ENCODE measurements around the gene YBX1.
"Not testable (repeated sequence)": the region's sequence is repeated elsewhere in the genome, so short reads cannot be mapped to it uniquely, and the experiment has no call there.

Gene YBX1

DNA sequence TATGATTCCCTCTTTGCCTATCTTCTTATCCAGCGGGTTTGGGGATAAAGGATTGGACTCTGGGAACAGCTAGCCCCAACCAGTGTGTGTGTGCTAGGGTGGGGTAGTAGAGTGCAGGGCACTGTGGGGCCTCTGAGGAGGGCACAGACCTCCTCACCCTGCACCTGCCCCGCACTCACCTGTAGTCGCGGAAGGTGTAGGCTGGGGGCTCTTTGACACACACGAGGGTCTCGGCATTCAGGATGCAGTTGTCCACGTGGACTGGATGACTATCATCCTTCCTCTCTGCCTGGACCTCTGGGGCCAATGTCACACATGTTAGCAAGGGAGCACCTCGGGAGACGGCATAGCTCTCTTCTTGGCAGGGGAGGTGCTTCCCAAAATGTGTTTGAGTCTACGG, 65.8 kb downstream of the YBX1 start:
- Histone ChIP-seq H3K9ac (ENCODE audit: low read length) (no peak overlapping the region), H3K4me1 (ENCODE audit: control insufficient read depth, insufficient read depth, low read length) (peaks cover 3% of the 10 kb centered on the region), H3K27me3 (ENCODE audit: control insufficient read depth, insufficient read depth, low read length) (no peaks in the 10 kb centered on the region), H3K4me3 (ENCODE audit: low read length) (no peak overlapping the region), H3K9me3 (ENCODE audit: control insufficient read depth, low read length) (no peaks in the 10 kb centered on the region), H3K36me3 (ENCODE audit: control insufficient read depth, insufficient read depth, low read length) (no peaks in the 10 kb centered on the region)

DNA sequence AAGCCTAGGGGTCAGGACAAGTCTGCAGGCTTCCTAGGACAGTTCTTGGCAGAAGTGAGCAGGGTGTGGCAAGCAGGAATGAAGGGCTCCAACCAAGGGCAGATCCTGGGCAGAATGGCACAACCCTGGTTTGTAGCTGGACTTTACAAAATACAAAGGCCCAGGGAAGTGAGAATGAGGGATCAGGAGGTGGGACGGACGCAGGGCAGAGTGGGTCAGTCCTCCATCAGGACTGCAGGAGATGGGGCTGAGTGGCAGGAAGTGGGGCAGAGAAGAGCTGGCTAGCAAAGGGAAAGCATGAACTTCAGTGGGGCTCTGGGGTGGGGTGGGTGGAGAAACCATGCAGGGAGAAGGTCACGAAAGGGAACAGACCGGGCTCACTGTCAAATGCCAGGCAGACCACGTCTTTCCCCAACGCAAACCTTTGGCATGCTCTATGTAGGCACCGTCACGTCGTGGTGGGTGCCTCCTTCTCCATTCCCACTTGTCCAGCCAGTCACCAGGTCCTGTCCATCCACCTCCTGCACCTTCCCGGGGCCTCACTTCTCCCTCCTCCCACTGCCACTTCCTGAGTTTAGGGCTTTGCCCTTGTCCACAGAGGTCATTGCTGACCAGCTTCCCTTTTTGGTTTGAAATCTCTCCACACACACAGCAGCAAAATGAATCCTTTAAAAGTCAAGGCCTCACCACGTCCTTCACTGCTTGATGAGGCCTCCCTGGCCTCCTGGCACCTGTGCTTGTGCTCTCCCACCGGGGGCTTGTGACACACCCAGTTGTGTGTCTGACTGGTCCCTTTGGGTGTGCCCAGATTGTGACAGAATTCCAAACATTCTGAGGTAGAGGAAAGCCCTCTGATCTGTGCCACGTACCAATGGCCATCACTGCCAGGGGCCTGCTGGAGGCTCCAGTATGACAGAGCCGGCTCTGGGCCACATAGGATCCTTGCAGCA, 66.5 kb downstream of the YBX1 start:
- Histone ChIP-seq H3K36me3 (ENCODE audit: control insufficient read depth, insufficient read depth, low read length) (no peaks in the 10 kb centered on the region), H3K4me1 (ENCODE audit: control insufficient read depth, insufficient read depth, low read length) (peaks cover 7% of the 10 kb centered on the region), H3K9ac (ENCODE audit: low read length) (no peak overlapping the region), H3K9me3 (ENCODE audit: control insufficient read depth, low read length) (no peaks in the 10 kb centered on the region), H3K27me3 (ENCODE audit: control insufficient read depth, insufficient read depth, low read length) (no peaks in the 10 kb centered on the region), H3K4me3 (ENCODE audit: low read length) (no peak overlapping the region)

DNA sequence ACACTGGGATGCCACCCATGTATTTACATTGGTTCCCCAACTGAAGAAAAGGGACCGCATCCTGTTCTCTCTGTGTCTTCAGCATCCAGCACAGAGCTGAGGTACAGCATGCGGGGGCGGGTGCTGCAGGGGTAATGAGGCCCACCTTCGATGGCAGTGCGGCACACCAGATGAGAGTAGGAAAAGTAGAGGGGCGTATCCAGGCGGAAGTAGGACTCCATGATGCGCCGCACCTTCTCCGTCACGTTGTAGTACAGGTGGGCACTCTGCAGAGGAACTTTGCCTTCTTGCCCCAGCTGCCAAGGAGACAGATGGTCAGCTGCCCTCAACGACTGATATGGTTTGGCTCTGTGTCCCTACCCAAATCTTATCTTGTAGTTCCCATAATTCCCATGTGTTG, 67.8 kb downstream of the YBX1 start:
- Histone ChIP-seq H3K9ac (ENCODE audit: low read length) (no peak overlapping the region), H3K27me3 (ENCODE audit: control insufficient read depth, insufficient read depth, low read length) (no peaks in the 10 kb centered on the region), H3K4me1 (ENCODE audit: control insufficient read depth, insufficient read depth, low read length) (peaks cover 7% of the 10 kb centered on the region), H3K4me3 (ENCODE audit: low read length) (no peak overlapping the region), H3K9me3 (ENCODE audit: control insufficient read depth, low read length) (no peaks in the 10 kb centered on the region), H3K36me3 (ENCODE audit: control insufficient read depth, insufficient read depth, low read length) (no peaks in the 10 kb centered on the region)

DNA sequence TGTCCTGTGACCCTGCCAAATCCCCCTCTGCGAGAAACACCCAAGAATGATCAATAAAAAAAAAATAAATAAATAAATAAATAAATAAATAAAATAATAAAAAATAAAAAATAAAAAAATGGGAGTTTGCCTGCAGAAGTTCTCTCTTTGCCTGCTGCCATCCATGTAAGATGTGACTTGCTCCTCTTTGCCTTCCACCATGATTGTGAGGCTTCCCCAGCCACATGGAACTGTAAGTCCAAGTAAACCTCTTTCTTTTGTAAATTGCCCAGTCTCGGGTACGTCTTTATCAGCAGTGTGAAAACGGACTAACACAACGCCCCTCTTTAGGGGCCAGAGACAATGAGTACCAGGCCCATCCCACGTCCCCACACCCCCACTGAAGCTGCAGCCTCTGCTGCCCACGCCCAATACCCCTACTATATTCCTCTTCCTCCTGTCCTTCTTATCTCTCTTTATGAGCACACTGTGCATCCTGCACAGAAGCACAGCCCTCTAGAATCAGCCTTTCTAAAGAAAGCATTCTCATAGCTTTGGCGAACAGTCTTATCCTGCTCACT, 69.4 kb downstream of the YBX1 start:
- not testable (repeated sequence) for H3K9me3 ChIP-seq (ENCODE audit: control insufficient read depth, low read length); H3K36me3 ChIP-seq (ENCODE audit: control insufficient read depth, insufficient read depth, low read length); H3K4me3 ChIP-seq (ENCODE audit: low read length); H3K9ac ChIP-seq (ENCODE audit: low read length); H3K4me1 ChIP-seq (ENCODE audit: control insufficient read depth, insufficient read depth, low read length); H3K27me3 ChIP-seq (ENCODE audit: control insufficient read depth, insufficient read depth, low read length)

DNA sequence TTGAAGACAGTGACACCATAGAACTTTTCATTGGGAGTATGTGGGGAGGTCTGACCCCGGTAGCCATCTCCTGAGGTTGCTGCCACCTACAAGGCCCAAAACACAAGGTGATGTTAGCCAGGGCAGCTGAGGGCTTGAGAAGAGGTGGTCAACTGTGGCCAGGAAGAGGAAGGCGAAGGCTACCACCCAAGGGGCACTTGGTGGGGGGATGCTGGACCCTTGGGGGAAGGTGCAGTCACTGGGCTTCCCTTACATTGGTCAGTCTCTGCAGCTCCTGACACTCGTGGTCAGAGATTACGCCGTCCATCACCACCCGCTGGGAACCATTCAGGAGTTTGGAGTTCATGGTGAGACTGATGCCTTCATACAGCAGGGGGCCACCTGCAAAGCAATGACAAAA, 70.1 kb downstream of the YBX1 start:
- no peak overlapping the region for H3K4me3 ChIP-seq (ENCODE audit: low read length)
- H3K4me1 ChIP-seq (ENCODE audit: control insufficient read depth, insufficient read depth, low read length) = peaks cover 7% of the 10 kb centered on the region
- no peaks in the 10 kb centered on the region for H3K27me3 ChIP-seq (ENCODE audit: control insufficient read depth, insufficient read depth, low read length)
- H3K9ac ChIP-seq (ENCODE audit: low read length) = no peak overlapping the region
- H3K36me3 ChIP-seq (ENCODE audit: control insufficient read depth, insufficient read depth, low read length) = no peaks in the 10 kb centered on the region
- H3K9me3 ChIP-seq (ENCODE audit: control insufficient read depth, low read length) = no peaks in the 10 kb centered on the region

DNA sequence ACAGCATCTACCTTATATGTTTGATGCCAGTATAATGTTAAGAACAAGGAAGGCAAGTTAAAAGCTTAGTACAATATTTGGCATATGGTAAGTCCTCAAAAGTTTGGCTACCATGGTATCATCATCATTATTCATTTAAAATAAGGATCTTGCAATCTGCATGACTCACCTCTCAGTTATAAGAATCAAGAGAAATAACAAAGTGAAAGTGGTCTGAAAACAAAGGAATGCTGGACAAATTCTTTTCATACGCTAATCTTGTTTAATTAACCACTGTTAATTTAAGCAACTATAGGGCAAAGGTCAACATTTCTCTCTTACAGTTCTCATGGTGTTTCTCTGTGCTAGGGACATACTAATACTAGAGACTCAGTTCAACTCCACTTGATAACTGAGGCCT, 70.9 kb downstream of the YBX1 start:
- Histone ChIP-seq H3K27me3 (ENCODE audit: control insufficient read depth, insufficient read depth, low read length) (no peaks in the 10 kb centered on the region), H3K4me1 (ENCODE audit: control insufficient read depth, insufficient read depth, low read length) (peaks cover 7% of the 10 kb centered on the region), H3K4me3 (ENCODE audit: low read length) (no peak overlapping the region), H3K9ac (ENCODE audit: low read length) (no peak overlapping the region), H3K9me3 (ENCODE audit: control insufficient read depth, low read length) (no peaks in the 10 kb centered on the region), H3K36me3 (ENCODE audit: control insufficient read depth, insufficient read depth, low read length) (no peaks in the 10 kb centered on the region)
